HUES48 (cell line): ENCODE data around the gene FLNC.

Experiments
- H3K27ac ChIP-seq: one replicate; pipeline ENCODE4 v1.7.0; 2013; ENCODE audit warnings: low read depth, low read length, inconsistent platforms
- H3K27me3 ChIP-seq: 2 replicates; pipeline ENCODE4 v1.6.1; 2013; ENCODE audit warnings: mild to moderate bottlenecking, low read length; ENCODE audit not compliant: control insufficient read depth, insufficient read depth
- H3K36me3 ChIP-seq: 2 replicates; pipeline ENCODE4 v1.6.1; 2013; ENCODE audit warnings: low read length; ENCODE audit not compliant: control insufficient read depth, insufficient read depth
- H3K4me1 ChIP-seq: 2 replicates; pipeline ENCODE4 v1.6.1; 2013; ENCODE audit warnings: mild to moderate bottlenecking, low read length; ENCODE audit not compliant: control insufficient read depth, insufficient read depth
- H3K4me3 ChIP-seq: 2 replicates; pipeline ENCODE4 v1.5.1; 2013; ENCODE audit warnings: mild to moderate bottlenecking, low read depth, low read length
- H3K9ac ChIP-seq: 2 replicates; pipeline ENCODE4 v1.6.1; 2013; ENCODE audit warnings: mild to moderate bottlenecking, low read depth, low read length, moderate library complexity
- H3K9me3 ChIP-seq: 2 replicates; pipeline ENCODE4 v1.6.1; 2013; ENCODE audit warnings: low read length; ENCODE audit not compliant: control insufficient read depth, insufficient read depth

FLNC gene

DNA sequence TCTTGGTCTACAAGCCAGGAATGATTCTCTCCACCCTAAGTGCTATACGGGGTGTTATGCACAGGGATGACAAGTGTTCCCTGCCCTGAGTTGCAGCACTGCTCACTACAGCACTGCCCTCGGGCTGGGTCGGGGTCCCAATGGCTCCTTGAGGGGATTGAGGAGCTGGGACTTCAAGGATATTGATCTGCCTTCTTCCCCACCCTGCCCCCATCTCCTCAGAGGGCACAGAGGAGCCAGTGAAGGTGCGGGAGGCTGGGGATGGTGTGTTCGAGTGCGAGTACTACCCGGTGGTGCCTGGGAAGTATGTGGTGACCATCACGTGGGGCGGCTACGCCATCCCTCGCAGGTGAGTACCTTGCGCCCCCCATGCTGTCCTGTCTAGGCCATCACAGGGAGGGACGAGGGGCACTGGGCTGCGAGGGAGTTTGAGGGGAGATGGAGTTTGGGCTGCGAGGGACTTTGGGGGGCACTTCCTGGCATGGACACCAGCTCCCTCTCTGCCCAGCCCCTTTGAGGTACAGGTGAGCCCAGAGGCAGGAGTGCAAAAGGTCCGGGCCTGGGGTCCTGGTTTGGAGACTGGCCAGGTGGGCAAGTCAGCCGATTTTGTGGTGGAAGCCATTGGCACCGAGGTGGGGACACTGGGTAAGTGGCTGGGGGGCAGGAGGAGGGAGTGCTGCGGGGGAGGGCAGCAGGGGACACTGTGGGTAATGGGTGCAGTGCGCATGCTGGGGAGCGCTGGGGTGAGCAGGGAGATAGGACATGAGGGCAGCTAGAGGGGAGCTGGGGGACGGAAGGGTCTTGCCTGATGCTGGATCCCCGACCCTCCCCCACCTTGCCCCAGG, 10.3 kb downstream of the FLNC start:
- H3K4me1 ChIP-seq, result no peaks in the 10 kb centered on the region
- H3K36me3 ChIP-seq, result peaks cover 9% of the 10 kb centered on the region; the same call in 1 of the 2 replicates
- no peaks in the 10 kb centered on the region for H3K9me3 ChIP-seq
- no peak overlapping the region for H3K27ac ChIP-seq
- H3K4me3 ChIP-seq, result no peak overlapping the region
- no peaks in the 10 kb centered on the region for H3K27me3 ChIP-seq
- H3K9ac ChIP-seq, result no peak overlapping the region

DNA sequence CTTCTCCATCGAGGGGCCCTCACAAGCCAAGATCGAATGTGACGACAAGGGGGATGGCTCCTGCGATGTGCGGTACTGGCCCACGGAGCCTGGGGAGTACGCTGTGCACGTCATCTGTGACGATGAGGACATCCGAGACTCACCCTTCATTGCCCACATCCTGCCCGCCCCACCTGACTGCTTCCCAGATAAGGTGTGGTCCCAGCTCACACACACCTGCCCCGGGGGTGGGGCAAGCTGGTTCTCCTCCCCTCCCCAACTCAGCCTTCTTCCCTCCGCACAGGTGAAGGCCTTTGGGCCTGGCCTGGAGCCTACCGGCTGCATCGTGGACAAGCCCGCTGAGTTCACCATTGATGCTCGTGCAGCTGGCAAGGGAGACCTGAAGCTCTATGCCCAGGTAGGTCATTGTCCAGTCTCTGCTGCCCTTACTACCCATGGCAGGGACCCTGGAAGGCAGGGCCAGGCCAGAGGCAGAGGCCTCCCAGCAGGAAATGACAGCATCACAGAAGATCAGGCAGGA, 11.0 kb downstream of the FLNC start:
- H3K9me3 ChIP-seq, result no peaks in the 10 kb centered on the region
- H3K27ac ChIP-seq, result no peak overlapping the region
- H3K4me3 ChIP-seq, result no peak overlapping the region
- H3K27me3 ChIP-seq, result no peaks in the 10 kb centered on the region
- no peaks in the 10 kb centered on the region for H3K4me1 ChIP-seq
- H3K36me3 ChIP-seq, result peaks cover 9% of the 10 kb centered on the region; the same call in 1 of the 2 replicates
- no peak overlapping the region for H3K9ac ChIP-seq

DNA sequence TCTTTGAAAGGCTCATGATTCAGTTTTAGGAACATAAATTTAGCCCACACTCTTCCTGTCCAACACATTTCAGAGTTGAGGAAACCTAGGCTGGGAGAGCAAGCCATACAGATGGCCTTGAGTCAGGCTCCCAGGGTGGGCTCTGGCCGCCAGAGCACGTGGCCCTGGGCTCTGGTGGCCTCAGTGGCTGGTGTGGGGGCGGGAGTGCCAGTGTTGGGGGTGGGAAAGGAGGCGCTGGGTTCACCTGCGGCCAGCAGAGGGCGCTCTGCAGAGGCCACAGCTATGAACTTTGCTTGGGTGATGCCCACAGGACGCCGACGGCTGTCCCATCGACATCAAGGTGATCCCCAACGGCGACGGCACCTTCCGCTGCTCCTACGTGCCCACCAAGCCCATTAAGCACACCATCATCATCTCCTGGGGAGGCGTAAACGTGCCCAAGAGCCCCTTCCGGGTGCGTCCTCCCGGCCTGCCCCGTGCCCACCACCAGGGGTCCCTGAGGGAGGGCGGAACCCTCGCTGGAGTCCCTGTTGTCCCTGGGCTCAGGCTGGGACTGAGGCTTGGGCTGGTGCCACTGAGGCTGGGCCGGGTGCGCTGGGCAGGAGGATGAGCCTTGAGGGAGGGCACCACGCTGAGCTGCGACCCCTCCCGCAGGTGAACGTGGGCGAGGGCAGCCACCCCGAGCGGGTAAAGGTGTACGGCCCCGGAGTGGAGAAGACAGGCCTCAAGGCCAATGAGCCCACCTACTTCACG, 11.9 kb downstream of the FLNC start:
- no peak overlapping the region for H3K9ac ChIP-seq
- H3K36me3 ChIP-seq, result peaks cover 9% of the 10 kb centered on the region; the same call in 1 of the 2 replicates
- no peak overlapping the region for H3K4me3 ChIP-seq
- H3K9me3 ChIP-seq, result no peaks in the 10 kb centered on the region
- H3K27me3 ChIP-seq, result no peaks in the 10 kb centered on the region
- H3K4me1 ChIP-seq, result no peaks in the 10 kb centered on the region
- no peak overlapping the region for H3K27ac ChIP-seq

DNA sequence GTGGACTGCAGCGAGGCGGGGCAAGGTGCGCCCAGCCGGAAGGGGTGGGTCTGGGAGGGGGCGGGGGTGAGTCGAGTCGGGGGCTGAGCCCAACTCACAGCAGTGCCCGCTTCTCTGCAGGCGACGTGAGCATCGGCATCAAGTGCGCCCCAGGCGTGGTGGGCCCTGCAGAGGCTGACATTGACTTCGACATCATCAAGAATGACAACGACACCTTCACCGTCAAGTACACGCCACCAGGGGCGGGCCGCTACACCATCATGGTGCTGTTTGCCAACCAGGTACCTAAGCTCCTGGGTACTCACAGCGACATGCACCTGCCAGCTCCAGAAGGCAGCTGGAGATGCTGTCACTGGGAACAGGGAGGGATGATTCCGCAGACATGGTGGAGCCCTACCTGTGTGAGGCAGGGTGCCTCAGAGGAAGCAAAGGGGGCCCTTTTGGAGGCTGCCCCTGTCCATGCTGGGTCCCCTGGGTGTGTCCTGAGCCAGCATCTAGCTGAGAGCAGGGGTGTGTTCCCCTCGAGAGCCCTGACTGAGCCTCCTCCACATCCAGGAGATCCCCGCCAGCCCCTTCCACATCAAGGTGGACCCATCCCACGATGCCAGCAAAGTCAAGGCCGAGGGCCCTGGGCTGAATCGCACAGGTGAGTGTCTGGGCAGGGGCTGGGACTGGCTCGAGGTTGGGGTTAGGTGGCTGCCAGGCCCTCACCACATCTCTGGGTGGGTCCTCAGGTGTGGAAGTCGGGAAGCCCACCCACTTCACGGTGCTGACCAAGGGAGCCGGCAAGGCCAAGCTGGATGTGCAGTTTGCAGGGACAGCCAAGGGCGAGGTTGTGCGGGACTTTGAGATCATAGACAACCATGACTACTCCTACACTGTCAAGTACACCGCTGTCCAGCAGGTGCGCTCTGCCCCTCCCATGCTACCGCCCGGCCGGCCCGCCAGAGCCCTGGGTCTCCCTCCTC, 12.8 kb downstream of the FLNC start:
- H3K27ac ChIP-seq, result no peak overlapping the region
- H3K36me3 ChIP-seq, result peaks cover 8% of the 10 kb centered on the region; the same call in 1 of the 2 replicates
- H3K4me1 ChIP-seq, result no peaks in the 10 kb centered on the region
- H3K9me3 ChIP-seq, result no peaks in the 10 kb centered on the region
- H3K4me3 ChIP-seq, result no peak overlapping the region
- H3K9ac ChIP-seq, result no peak overlapping the region
- no peaks in the 10 kb centered on the region for H3K27me3 ChIP-seq

DNA sequence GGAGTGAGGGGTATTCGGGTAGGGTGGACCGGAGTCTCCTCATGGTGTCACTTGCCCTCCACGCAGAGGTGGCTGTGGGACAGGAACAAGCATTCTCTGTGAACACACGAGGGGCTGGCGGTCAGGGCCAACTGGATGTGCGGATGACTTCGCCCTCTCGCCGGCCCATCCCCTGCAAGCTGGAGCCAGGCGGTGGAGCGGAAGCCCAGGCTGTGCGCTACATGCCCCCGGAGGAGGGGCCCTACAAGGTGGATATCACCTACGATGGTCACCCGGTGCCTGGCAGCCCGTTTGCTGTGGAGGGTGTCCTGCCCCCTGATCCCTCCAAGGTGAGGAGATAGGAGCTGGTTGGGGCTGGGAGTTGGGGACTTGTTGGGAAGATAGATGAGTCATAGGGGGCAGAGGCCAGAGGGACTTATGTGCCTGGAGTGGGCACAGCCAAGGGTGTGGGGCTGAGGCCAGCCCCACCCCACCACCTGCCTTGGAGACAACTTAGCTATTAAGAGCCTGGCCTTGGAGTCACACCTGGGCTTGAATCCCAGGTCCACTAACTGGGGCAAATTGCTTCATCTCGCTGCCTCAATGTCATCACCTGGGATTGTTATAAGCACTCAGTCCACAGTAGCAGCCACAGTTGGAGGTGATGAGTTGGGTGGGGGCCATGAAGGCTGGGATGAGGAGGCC, 13.9 kb downstream of the FLNC start:
- Histone ChIP-seq H3K4me1 (no peaks in the 10 kb centered on the region), H3K27ac (no peak overlapping the region), H3K9me3 (no peaks in the 10 kb centered on the region), H3K4me3 (no peak overlapping the region), H3K36me3 (peaks cover 6% of the 10 kb centered on the region; the same call in 1 of the 2 replicates), H3K27me3 (no peaks in the 10 kb centered on the region), H3K9ac (no peak overlapping the region)

DNA sequence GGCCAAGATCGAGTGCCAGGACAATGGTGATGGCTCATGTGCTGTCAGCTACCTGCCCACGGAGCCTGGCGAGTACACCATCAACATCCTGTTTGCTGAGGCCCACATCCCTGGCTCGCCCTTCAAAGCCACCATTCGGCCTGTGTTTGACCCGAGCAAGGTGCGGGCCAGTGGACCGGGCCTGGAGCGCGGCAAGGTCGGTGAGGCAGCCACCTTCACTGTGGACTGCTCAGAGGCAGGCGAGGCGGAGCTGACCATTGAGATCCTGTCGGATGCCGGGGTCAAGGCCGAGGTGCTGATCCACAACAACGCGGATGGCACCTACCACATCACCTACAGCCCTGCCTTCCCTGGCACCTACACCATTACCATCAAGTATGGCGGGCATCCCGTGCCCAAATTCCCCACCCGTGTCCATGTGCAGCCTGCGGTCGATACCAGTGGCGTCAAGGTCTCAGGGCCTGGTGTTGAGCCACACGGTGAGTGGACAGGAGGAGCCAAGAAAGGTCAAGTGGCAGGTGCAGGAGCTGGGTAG, 14.6 kb downstream of the FLNC start:
- Histone ChIP-seq H3K4me1 (no peaks in the 10 kb centered on the region), H3K4me3 (no peak overlapping the region), H3K36me3 (peaks cover 6% of the 10 kb centered on the region; the same call in 1 of the 2 replicates), H3K27me3 (no peaks in the 10 kb centered on the region), H3K9ac (no peak overlapping the region), H3K27ac (no peak overlapping the region), H3K9me3 (no peaks in the 10 kb centered on the region)

DNA sequence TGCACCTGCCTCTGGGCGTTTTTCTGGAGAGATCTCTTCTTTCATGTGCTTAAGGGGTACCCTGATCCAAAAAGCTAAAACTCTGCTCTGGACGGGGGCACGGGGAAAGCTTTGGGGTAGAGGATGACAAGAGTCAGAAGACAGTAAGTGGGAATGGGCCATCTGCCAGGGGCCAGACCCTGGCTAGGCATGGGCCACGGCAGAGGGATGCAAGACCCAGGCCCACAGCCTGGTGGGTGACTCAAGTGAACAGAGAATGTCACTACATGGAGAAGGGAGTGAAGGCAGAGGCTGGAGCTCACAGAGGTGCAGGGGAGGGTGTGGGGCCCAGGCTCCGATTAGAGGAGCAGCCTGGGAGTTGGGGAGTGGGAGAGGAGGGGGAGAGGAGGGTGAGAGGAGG, 15.3 kb downstream of the FLNC start:
- Histone ChIP-seq H3K9me3 (no peaks in the 10 kb centered on the region), H3K9ac (no peak overlapping the region), H3K27me3 (no peaks in the 10 kb centered on the region), H3K4me1 (no peaks in the 10 kb centered on the region), H3K36me3 (peaks cover 6% of the 10 kb centered on the region; the same call in 1 of the 2 replicates), H3K4me3 (no peak overlapping the region), H3K27ac (no peak overlapping the region)

DNA sequence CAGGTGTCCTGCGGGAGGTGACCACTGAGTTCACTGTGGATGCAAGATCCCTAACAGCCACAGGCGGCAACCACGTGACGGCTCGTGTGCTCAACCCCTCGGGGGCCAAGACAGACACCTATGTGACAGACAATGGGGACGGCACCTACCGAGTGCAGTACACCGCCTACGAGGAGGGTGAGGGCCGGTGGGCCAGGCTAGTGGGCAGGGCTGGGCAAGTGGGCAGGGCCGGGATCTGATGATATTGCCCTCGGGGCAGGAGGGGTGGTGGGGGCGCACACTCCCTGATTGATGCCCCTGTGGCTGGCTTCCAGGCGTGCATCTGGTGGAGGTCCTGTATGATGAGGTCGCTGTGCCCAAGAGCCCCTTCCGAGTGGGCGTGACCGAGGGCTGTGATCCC, 15.8 kb downstream of the FLNC start:
- peaks cover 6% of the 10 kb centered on the region; the same call in 1 of the 2 replicates for H3K36me3 ChIP-seq
- H3K9me3 ChIP-seq, result no peaks in the 10 kb centered on the region
- H3K4me1 ChIP-seq, result no peaks in the 10 kb centered on the region
- H3K27me3 ChIP-seq, result no peaks in the 10 kb centered on the region
- no peak overlapping the region for H3K4me3 ChIP-seq
- H3K27ac ChIP-seq, result no peak overlapping the region
- H3K9ac ChIP-seq, result no peak overlapping the region

DNA sequence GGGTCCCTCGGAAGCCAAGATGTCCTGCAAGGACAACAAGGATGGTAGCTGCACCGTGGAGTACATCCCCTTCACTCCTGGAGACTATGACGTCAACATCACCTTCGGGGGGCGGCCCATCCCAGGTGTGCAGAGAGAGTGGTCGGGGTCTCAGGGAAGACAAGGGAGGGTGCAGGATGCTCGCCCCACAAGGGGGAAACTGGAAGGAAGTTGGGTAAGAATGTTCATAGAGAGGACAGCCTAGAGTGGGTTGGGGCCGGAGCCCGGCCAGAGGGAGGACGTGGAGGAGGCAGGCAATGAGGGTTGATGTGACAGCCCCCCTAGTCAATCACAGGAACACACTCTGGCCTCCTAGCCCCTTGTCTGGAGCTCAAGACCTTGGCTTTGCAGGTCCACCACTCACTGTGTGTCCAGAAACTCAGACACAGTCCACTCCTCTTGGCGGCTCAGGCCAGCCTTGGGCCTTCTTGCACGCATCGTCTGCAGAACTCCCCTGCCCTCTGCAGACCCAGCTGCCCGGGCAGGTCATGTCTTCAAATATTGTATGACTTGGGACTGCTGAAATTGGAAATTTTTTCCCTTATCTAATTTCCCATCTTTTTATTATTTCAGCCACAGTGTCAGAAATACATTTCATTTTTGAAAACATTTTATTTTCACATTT, 16.7 kb downstream of the FLNC start:
- Histone ChIP-seq H3K9ac (no peak overlapping the region), H3K4me1 (no peaks in the 10 kb centered on the region), H3K36me3 (peaks cover 8% of the 10 kb centered on the region; the same call in 1 of the 2 replicates), H3K27ac (no peak overlapping the region), H3K9me3 (no peaks in the 10 kb centered on the region), H3K27me3 (no peaks in the 10 kb centered on the region), H3K4me3 (no peak overlapping the region)
